ENCODE measurements around the gene DOCK10.

GRCh38 chr2:224775647-224776046 is 266.6 kb downstream of the DOCK10 start:
- TF ChIP-seq, protein P1, sequence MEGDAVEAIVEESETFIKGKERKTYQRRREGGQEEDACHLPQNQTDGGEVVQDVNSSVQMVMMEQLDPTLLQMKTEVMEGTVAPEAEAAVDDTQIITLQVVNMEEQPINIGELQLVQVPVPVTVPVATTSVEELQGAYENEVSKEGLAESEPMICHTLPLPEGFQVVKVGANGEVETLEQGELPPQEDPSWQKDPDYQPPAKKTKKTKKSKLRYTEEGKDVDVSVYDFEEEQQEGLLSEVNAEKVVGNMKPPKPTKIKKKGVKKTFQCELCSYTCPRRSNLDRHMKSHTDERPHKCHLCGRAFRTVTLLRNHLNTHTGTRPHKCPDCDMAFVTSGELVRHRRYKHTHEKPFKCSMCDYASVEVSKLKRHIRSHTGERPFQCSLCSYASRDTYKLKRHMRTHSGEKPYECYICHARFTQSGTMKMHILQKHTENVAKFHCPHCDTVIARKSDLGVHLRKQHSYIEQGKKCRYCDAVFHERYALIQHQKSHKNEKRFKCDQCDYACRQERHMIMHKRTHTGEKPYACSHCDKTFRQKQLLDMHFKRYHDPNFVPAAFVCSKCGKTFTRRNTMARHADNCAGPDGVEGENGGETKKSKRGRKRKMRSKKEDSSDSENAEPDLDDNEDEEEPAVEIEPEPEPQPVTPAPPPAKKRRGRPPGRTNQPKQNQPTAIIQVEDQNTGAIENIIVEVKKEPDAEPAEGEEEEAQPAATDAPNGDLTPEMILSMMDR (IDR thresholded peaks at IDR 0.05 in 2 of 3, conservative IDR thresholded peaks at IDR 0.05 in 1 of 3; ENCODE audit: insufficient read depth in 2 of 3, low read depth in 1 of 3, low read length in 3 of 3), result no peak
- TF ChIP-seq SAFB (IDR thresholded peaks at IDR 0.05; ENCODE audit: borderline replicate concordance, low read depth, low read length), result no peak
- no peak for TF ChIP-seq SMARCC2 (IDR thresholded peaks at IDR 0.05; ENCODE audit: low read depth)
- no peak for TF ChIP-seq NRF1 (conservative IDR thresholded peaks at IDR 0.05 in 1 of 2, IDR thresholded peaks at IDR 0.05 in 1 of 2)
- TF ChIP-seq ZNF644 (tag; IDR thresholded peaks at IDR 0.05; ENCODE audit: low read depth), result no peak
- TF ChIP-seq, protein P2, sequence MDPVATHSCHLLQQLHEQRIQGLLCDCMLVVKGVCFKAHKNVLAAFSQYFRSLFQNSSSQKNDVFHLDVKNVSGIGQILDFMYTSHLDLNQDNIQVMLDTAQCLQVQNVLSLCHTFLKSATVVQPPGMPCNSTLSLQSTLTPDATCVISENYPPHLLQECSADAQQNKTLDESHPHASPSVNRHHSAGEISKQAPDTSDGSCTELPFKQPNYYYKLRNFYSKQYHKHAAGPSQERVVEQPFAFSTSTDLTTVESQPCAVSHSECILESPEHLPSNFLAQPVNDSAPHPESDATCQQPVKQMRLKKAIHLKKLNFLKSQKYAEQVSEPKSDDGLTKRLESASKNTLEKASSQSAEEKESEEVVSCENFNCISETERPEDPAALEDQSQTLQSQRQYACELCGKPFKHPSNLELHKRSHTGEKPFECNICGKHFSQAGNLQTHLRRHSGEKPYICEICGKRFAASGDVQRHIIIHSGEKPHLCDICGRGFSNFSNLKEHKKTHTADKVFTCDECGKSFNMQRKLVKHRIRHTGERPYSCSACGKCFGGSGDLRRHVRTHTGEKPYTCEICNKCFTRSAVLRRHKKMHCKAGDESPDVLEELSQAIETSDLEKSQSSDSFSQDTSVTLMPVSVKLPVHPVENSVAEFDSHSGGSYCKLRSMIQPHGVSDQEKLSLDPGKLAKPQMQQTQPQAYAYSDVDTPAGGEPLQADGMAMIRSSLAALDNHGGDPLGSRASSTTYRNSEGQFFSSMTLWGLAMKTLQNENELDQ (CRISPR knock-in tag; IDR thresholded peaks at IDR 0.05; ENCODE audit: borderline replicate concordance), result no peak
- no peak for TF ChIP-seq ESRRA (IDR thresholded peaks at IDR 0.05; ENCODE audit: borderline replicate concordance, low read depth)
- TF ChIP-seq, protein P3, sequence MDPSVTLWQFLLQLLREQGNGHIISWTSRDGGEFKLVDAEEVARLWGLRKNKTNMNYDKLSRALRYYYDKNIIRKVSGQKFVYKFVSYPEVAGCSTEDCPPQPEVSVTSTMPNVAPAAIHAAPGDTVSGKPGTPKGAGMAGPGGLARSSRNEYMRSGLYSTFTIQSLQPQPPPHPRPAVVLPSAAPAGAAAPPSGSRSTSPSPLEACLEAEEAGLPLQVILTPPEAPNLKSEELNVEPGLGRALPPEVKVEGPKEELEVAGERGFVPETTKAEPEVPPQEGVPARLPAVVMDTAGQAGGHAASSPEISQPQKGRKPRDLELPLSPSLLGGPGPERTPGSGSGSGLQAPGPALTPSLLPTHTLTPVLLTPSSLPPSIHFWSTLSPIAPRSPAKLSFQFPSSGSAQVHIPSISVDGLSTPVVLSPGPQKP (CRISPR knock-in tag; IDR thresholded peaks at IDR 0.05), result no peak
- TF ChIP-seq ZNF184 (CRISPR knock-in tag; IDR thresholded peaks at IDR 0.05), result no peak
- no peak for TF ChIP-seq SMC3 (conservative IDR thresholded peaks at IDR 0.05; ENCODE audit: insufficient read depth, low read depth, low read length)
- TF ChIP-seq TAF1 (IDR thresholded peaks at IDR 0.05; ENCODE audit: control insufficient read depth, extremely low read depth, insufficient read depth, low read length, severe bottlenecking), result no peak
- no peak for TF ChIP-seq E2F1 (CRISPR knock-in tag; IDR thresholded peaks at IDR 0.05)
- no peak for TF ChIP-seq EZH2 (IDR thresholded peaks at IDR 0.05; ENCODE audit: borderline replicate concordance, low read depth, low read length)

Data from K562 (cell line).